Measurements from ENCODE around the gene KLHL29. TPM values are rescaled to one million over a fixed set of nuclear protein-coding genes. Genes with fewer than 3 reads are reported as not detected.

KLHL29 gene
- total RNA-seq, 3 donors from 2014 or later: 2.6 to 13.0 (median 5.5) TPM

DNA sequence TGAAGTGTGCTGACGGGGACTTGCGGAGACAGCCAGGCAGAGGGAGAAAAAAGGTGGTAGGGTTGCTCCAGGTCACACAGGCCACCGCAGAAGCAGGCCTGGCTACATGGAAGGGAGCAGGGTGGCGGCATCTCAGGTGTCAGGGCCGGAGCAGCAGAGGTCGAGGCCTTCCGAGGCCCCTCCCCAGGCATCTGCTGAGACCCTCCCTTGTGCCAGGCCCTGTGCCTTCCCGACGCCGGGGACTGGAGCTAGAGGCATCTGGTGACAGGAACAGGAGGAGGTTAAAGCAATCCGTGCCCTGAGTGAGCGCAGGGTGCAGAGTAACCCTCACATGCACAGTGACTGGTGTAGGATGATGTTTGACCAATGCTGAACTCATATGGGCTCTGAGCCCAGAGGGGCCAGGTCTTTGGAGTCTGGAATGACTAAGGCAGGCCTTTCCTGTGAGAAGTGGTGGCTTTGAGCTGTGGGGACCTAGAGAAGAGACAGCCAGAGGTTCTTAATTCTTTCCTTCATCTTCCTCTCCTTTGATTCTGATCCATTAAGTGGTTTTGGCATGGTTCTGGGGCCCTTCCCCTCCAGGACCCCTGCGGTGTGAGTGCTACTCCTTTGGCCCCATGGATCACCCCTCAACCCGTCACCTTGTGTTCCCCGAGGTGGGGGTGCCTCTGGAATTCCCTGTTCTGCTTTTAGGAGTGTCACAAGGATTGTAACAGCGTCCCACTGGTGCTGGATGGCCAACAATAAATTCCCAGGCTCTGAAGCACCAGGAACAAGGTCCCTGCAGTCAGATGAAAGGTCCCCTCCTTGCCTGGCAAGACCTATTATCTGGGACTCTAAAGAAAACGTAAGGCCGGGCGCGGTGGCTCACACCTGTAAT lies 72.1 kb downstream of the KLHL29 start:
- Histone ChIP-seq H3K4me1 (ENCODE audit: low read depth) (peaks cover 5% of the 10 kb centered on the region), H3K4me3 (no peak overlapping the region), H3K36me3 (ENCODE audit: low read depth) (no peaks in the 10 kb centered on the region), H3K9me3 (no peaks in the 10 kb centered on the region)
- TF ChIP-seq, protein P1, sequence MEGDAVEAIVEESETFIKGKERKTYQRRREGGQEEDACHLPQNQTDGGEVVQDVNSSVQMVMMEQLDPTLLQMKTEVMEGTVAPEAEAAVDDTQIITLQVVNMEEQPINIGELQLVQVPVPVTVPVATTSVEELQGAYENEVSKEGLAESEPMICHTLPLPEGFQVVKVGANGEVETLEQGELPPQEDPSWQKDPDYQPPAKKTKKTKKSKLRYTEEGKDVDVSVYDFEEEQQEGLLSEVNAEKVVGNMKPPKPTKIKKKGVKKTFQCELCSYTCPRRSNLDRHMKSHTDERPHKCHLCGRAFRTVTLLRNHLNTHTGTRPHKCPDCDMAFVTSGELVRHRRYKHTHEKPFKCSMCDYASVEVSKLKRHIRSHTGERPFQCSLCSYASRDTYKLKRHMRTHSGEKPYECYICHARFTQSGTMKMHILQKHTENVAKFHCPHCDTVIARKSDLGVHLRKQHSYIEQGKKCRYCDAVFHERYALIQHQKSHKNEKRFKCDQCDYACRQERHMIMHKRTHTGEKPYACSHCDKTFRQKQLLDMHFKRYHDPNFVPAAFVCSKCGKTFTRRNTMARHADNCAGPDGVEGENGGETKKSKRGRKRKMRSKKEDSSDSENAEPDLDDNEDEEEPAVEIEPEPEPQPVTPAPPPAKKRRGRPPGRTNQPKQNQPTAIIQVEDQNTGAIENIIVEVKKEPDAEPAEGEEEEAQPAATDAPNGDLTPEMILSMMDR (IDR thresholded peaks at IDR 0.05): no peak
- intact Hi-C loops (cut with DNase I, micrococcal nuclease): no loop called here
- DNase-seq (no peak), ATAC-seq (no peak)

DNA sequence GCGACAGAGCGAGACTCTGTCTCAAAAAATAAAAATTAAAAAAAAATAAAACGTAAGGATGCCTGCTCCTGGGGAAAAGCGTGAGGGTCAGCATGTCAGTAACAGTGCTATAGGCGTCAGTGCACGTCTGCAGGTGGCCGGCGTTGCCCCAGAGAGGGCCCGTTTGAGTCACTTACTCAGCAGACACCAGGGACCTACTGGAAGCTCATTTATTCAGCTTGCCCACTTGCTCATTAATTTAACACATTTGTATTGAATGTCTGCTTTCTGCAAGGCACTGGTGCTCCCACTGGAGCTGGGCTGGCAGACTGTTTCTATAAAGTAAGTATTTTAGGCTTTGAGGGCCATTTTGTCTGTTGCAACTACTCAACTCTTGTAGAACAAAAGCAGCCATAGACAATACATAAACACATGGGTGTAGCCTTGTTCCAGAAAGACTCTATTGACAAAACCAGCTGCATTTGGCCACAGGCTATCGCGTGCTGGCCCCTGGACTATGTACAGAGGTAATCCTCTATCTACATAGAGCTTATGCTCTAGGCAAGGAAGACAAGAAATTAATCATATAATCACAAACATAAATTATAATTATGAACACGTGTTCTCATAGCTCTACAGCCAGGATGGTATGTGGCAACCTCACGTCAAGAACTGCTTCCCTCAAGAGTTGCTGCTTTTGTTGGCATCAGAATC lies 73.2 kb downstream of the KLHL29 start:
- TF ChIP-seq, protein P1 (IDR thresholded peaks at IDR 0.05): no peak
- no peak for DNase-seq
- Histone ChIP-seq H3K9me3 (no peaks in the 10 kb centered on the region), H3K36me3 (ENCODE audit: low read depth) (no peaks in the 10 kb centered on the region), H3K4me1 (ENCODE audit: low read depth) (peaks cover 2% of the 10 kb centered on the region), H3K4me3 (no peak overlapping the region)
- intact Hi-C loops (cut with DNase I, micrococcal nuclease): no loop called here
- ATAC-seq: no peak

DNA sequence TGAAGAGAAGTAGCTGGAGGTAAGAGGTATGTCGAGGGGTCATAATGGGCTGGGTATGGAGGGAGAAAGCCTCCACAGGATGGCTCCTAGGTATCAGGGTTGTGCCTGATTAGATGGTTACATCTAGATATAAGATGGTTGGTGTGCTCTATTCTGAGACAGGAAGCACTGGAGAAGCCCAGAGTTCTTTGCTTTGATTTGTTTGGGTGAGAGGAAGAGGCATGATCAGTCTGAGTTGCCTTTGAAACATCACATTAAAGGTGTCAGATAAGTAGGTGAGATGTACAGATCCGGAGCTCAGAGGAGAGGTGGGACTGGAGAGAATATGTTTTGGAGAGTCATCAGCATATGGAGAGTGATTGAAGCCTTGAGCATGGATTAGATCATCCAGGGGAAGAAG lies 74.1 kb downstream of the KLHL29 start:
- TF ChIP-seq, protein P1 (IDR thresholded peaks at IDR 0.05): no peak
- H3K4me3 ChIP-seq: no peak overlapping the region
- H3K9me3 ChIP-seq: no peaks in the 10 kb centered on the region
- no peaks in the 10 kb centered on the region for H3K36me3 ChIP-seq (ENCODE audit: low read depth)
- H3K4me1 ChIP-seq (ENCODE audit: low read depth): no peaks in the 10 kb centered on the region
- no peak for DNase-seq
- intact Hi-C loops (cut with DNase I, micrococcal nuclease): no loop called here
- no peak for ATAC-seq

DNA sequence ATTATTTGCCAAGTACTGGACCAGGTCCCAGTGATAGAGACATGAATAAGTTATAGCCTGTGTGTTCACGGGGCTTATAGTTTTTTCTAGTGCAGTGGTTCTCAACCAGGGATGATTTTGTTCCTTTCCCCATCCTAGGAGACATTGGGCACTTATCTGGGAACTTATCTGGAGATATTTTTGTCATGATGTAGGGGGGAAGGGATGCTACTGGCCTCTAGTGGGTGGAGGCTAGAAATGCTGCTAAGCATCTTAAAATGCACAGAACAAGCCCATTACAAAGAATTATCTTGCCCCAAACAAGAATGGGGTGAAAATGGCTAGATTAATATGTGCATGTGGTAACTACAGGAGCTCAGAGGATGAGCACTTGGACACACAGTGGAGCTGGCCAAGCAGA lies 75.2 kb downstream of the KLHL29 start:
- TF ChIP-seq, protein P1 (IDR thresholded peaks at IDR 0.05): no peak
- H3K9me3 ChIP-seq: no peaks in the 10 kb centered on the region
- DNase-seq (no peak), ATAC-seq (peak; percentile 24)
- intact Hi-C loops (cut with DNase I, micrococcal nuclease): no loop called here
- no peak overlapping the region for H3K4me3 ChIP-seq
- H3K36me3 ChIP-seq (ENCODE audit: low read depth): no peaks in the 10 kb centered on the region
- H3K4me1 ChIP-seq (ENCODE audit: low read depth): no peaks in the 10 kb centered on the region

DNA sequence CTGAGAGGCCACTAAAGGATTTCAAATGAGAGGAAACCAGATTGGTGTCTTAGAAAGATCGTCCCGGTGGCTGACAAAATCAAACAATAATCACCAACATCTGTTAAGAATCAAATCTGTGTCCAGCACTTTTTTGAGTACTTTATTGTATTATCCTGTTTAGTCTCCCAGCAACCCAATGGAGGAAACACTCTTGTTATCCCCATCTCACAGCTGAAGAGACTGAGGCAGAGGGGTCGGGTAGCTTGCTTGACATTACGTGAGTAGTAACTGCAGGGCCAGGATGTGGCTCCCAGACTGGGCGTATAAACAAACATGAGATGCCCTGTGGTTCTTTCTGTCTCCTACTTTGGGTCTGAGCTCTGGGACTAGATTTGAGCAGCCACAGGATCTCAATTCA lies 76.0 kb downstream of the KLHL29 start:
- ATAC-seq: no peak
- no peaks in the 10 kb centered on the region for H3K4me1 ChIP-seq (ENCODE audit: low read depth)
- H3K9me3 ChIP-seq: no peaks in the 10 kb centered on the region
- intact Hi-C loops (cut with DNase I, micrococcal nuclease): no loop called here
- TF ChIP-seq, protein P1 (IDR thresholded peaks at IDR 0.05): no peak
- H3K4me3 ChIP-seq: no peak overlapping the region
- DNase-seq: no peak
- no peaks in the 10 kb centered on the region for H3K36me3 ChIP-seq (ENCODE audit: low read depth)
